HCT116 (cell line): ENCODE results near the gene PGM3. TPM values are rescaled to one million over a fixed set of nuclear protein-coding genes. Genes with fewer than 3 reads are reported as not detected.

ENCODE experiments used
- ATAC-seq: fragments of 200-7000 bp; cut with Tn5 transposase; 2 replicates; pipeline ENCODE4 v1.9.1; 2020; ENCODE audit warnings: mild to moderate bottlenecking, moderate library complexity
- BruUV-seq: library from RNA; stranded (reverse); fragments of 400-500 nt; replicated peaks from 2 replicates; lab custom pipeline; 2021; lab: Mats Ljungman, UMichigan
- CTCF ChIA-PET: fragments of 300-600 bp; sonication (Branson Sonifier 250); formaldehyde crosslinking; loops from one replicate; lab custom pipeline; 2021; ENCODE audit warnings: antibody characterized with exemption; lab: Charles Lee
- POLR2A ChIA-PET: fragments of 300-600, 350-600 bp; sonication (Branson Sonifier 250); formaldehyde crosslinking; loops from one replicate; lab custom pipeline; 2021; ENCODE audit warnings: antibody characterized with exemption; lab: Charles Lee
- RAD21 ChIA-PET, 2 experiments: fragments of 300-600 bp; sonication (Branson Sonifier 250); formaldehyde crosslinking; loops; one replicate each; lab custom pipeline; 2023; ENCODE audit warnings: low total read pairs in 2 of 2; ENCODE audit not compliant: uncharacterized antibody in 2 of 2, unreplicated experiment in 2 of 2, low non-redundant PET in 1 of 2; lab: Charles Lee
- DNase-seq: peaks from one replicate; pipeline ENCODE4 v3.0.0-alpha.2; 2010; ENCODE audit warnings: low read depth, low spot score
- H2AFZ ChIP-seq: fragments of 200-600 bp; shearing (Covaris generic), sonication (generic); 2 replicates; pipeline ENCODE4 v1.6.1; 2017; ENCODE audit warnings: low read depth, mixed run types, mixed read lengths, antibody characterized with exemption, low read length; ENCODE audit not compliant: poor library complexity, severe bottlenecking
- H3K27ac ChIP-seq: 2 replicates; pipeline ENCODE4 v1.5.1; 2012; ENCODE audit warnings: low read depth, low read length
- H3K27me3 ChIP-seq: fragments of 200-600 bp; sonication (generic); 2 replicates; pipeline ENCODE4 v1.6.1; 2016; ENCODE audit warnings: mixed run types, low read length, mixed read lengths; ENCODE audit not compliant: insufficient read depth
- H3K36me3 ChIP-seq, 2 experiments: fragments of 200-500 bp in 1 of 2; fragments of 200-600 bp in 1 of 2; sonication (Bioruptor generic) in 1 of 2; sonication (generic) in 1 of 2; 2 replicates each; pipeline versions ENCODE4 v1.5.1 to v1.6.1; 2014 to 2016; ENCODE audit warnings: low read length in 2 of 2, inconsistent platforms in 1 of 2, mixed read lengths in 1 of 2, mixed run types in 1 of 2; ENCODE audit not compliant: insufficient read depth in 2 of 2, control insufficient read depth in 1 of 2
- H3K4me1 ChIP-seq, 2 experiments: fragments of 200-600 bp in 1 of 2; sonication (generic) in 1 of 2; 2 replicates each; pipeline versions ENCODE4 v1.5.1 to v1.6.1; 2012 to 2017; ENCODE audit warnings: low read length in 2 of 2, inconsistent platforms in 1 of 2, mild to moderate bottlenecking in 1 of 2, mixed read lengths in 1 of 2, mixed run types in 1 of 2, moderate library complexity in 1 of 2; ENCODE audit not compliant: insufficient read depth in 2 of 2, control insufficient read depth in 1 of 2
- H3K4me2 ChIP-seq: fragments of 200-600 bp; sonication (generic); 2 replicates; pipeline ENCODE4 v1.6.1; 2017; ENCODE audit warnings: mixed run types, low read length, mixed read lengths
- H3K4me3 ChIP-seq, 2 experiments: fragments of 200-600 bp in 1 of 2; sonication (generic) in 1 of 2; replicated peaks in 1 of 2; 2 replicates each; pipeline ENCODE4 v1.5.1; 2011 to 2016; ENCODE audit warnings: low read length in 2 of 2, control low read depth in 1 of 2, low read depth in 1 of 2, mild to moderate bottlenecking in 1 of 2, mixed read lengths in 1 of 2, mixed run types in 1 of 2
- H3K79me2 ChIP-seq: fragments of 200-600 bp; sonication (generic); 2 replicates; pipeline ENCODE4 v1.6.1; 2017; ENCODE audit warnings: mild to moderate bottlenecking, mixed run types, low read length, moderate library complexity, mixed read lengths; ENCODE audit not compliant: insufficient read depth
- H3K9ac ChIP-seq: fragments of 200-600 bp; sonication (generic); 2 replicates; pipeline ENCODE4 v1.6.1; 2016; ENCODE audit warnings: low read length, mixed read lengths
- H3K9me2 ChIP-seq: fragments of 200-600 bp; sonication (generic), shearing (Covaris generic); 2 replicates; pipeline ENCODE4 v1.6.1; 2017; ENCODE audit warnings: mixed run types, mild to moderate bottlenecking, moderate library complexity; ENCODE audit not compliant: insufficient read depth
- H3K9me3 ChIP-seq, 2 experiments: fragments of 200-500 bp in 1 of 2; fragments of 200-600 bp in 1 of 2; sonication (Bioruptor generic) in 1 of 2; sonication (generic) in 1 of 2; 2 replicates each; pipeline ENCODE4 v1.6.1; 2014 to 2017; ENCODE audit warnings: low read length in 2 of 2, mixed read lengths in 2 of 2, inconsistent platforms in 1 of 2, low read depth in 1 of 2, mild to moderate bottlenecking in 1 of 2, mixed run types in 1 of 2, moderate library complexity in 1 of 2; ENCODE audit not compliant: control insufficient read depth in 1 of 2, insufficient read depth in 1 of 2
- H4K20me1 ChIP-seq: fragments of 200-600 bp; sonication (generic), shearing (Covaris generic); 2 replicates; pipeline ENCODE4 v1.6.1; 2017; ENCODE audit warnings: mixed run types, mild to moderate bottlenecking, moderate library complexity; ENCODE audit not compliant: insufficient read depth
- ATF3 ChIP-seq: IDR thresholded peaks from 2 replicates; pipeline ENCODE4 v1.6.1; 2012
- CBX3 ChIP-seq: IDR thresholded peaks from 2 replicates; pipeline ENCODE4 v1.6.1; 2012; ENCODE audit warnings: low read depth
- CTCF ChIP-seq, 3 experiments: fragments of 200-600 bp in 1 of 3; sonication (generic) in 1 of 3; IDR thresholded peaks in 2 of 3; conservative IDR thresholded peaks in 1 of 3; 2 replicates each; pipeline ENCODE4 v1.5.1; 2012 to 2017; ENCODE audit warnings: low read depth in 2 of 3, low read length in 2 of 3, antibody characterized with exemption in 1 of 3, borderline replicate concordance in 1 of 3, control low read depth in 1 of 3, mild to moderate bottlenecking in 1 of 3, mixed read lengths in 1 of 3, mixed run types in 1 of 3, moderate library complexity in 1 of 3; ENCODE audit not compliant: insufficient read depth in 1 of 3
- EGR1 ChIP-seq: IDR thresholded peaks from 2 replicates; pipeline ENCODE4 v1.6.1; 2012; ENCODE audit warnings: low read depth
- MAX ChIP-seq: IDR thresholded peaks from 2 replicates; pipeline ENCODE4 v1.6.1; 2012
- SP1 ChIP-seq: IDR thresholded peaks from 2 replicates; pipeline ENCODE4 v1.6.1; 2012; ENCODE audit warnings: low read depth
- SRF ChIP-seq: IDR thresholded peaks from 2 replicates; pipeline ENCODE4 v1.6.1; 2012; ENCODE audit warnings: low read depth
- YY1 ChIP-seq: IDR thresholded peaks from 2 replicates; pipeline ENCODE4 v1.6.1; 2011; ENCODE audit warnings: low read length, low read depth, moderate library complexity, mild to moderate bottlenecking; ENCODE audit not compliant: insufficient replicate concordance; ENCODE audit errors: extremely low read depth
- ZFX ChIP-seq: fragments of 450-650 bp; IDR thresholded peaks from 2 replicates; pipeline ENCODE4 v1.6.1; 2017
- intact Hi-C: fragments of 100-400 bp; cut with micrococcal nuclease; formaldehyde crosslinking; loops from 2 replicates; pipeline ENCODE4 v1.10.0; 2022
- total RNA-seq: library from RNA; stranded (reverse); gene quantifications from one replicate; pipeline ENCODE4 v1.2.1, GENCODE V29; 2021; ENCODE audit not compliant: unreplicated experiment

PGM3 gene
- total RNA-seq, 1 experiment from 2014 or later: 63.5 TPM

- RAD21 ChIA-PET: no interaction called here
- no peak overlapping the region for H3K4me2 ChIP-seq
- intact Hi-C loops: no loop called here
- no peak for ATAC-seq
- H3K27ac ChIP-seq: no peak overlapping the region
- H3K79me2 ChIP-seq: no peaks in the 10 kb centered on the region
- no peaks in the 10 kb centered on the region for H3K4me1 ChIP-seq
- no peak overlapping the region for H2AFZ ChIP-seq
- DNase-seq: no peak
- no peaks in the 10 kb centered on the region for H3K27me3 ChIP-seq
- H3K9me2 ChIP-seq: no peaks in the 10 kb centered on the region
- no peak overlapping the region for H3K4me3 ChIP-seq
- CTCF ChIA-PET: no interaction called here
- H4K20me1 ChIP-seq: no peaks in the 10 kb centered on the region
- TF ChIP-seq EGR1 (no peak), YY1 (no peak), CTCF (IDR thresholded peaks at IDR 0.05 in 2 of 3, conservative IDR thresholded peaks at IDR 0.05 in 1 of 3; ENCODE audit: borderline replicate concordance in 1 of 3, insufficient read depth in 1 of 3, low read depth in 2 of 3, low read length in 2 of 3) (no peak), CBX3 (no peak), MAX (no peak), SP1 (no peak), ZFX (no peak), ATF3 (no peak), SRF (no peak)
- TF ChIP-seq, all 23 proteins: peak for 0
- Histone ChIP-seq H3K9ac (no peak overlapping the region), H3K9me3 (no peaks in the 10 kb centered on the region), H3K36me3 (peaks cover 40 to 44% of the 10 kb centered on the region in 2 experiments)
- POLR2A ChIA-PET: no interaction called here
- BruUV-seq: no TSS peak
These were observed 11.0 kb downstream of the PGM3 start for GRCh38 chr6:83182114-83182513.
